ENCODE results near the gene PCNX1. TPM values are rescaled to one million over a fixed set of nuclear protein-coding genes. Genes with fewer than 3 reads are reported as not detected.

Gene PCNX1
- total RNA-seq, 2 experiments from 2014 or later, result 67.8 to 68.9 TPM

GRCh38 chr14:70890826-70891659 lies 16.2 kb upstream of the PCNX1 start:
- CTCF ChIA-PET, result interaction anchor here (1.2 to 5.4 kb wide), 3 partner anchors 12 to 64 kb away, joined by 4 to 57 read pairs (median 7); partner anchors contain the start of gene PCNX1
- Mint-ChIP-seq H3K36me3 (ENCODE audit: low read depth) (peaks cover 3% of the 10 kb centered on the region), H3K27me3 (ENCODE audit: low read depth) (no peaks in the 10 kb centered on the region), H3K9me3 (ENCODE audit: insufficient read depth) (no peaks in the 10 kb centered on the region), H3K4me1 (ENCODE audit: low read depth) (peaks cover 94% of the 10 kb centered on the region), H3K4me3 (no peak overlapping the region), H3K27ac (no peak overlapping the region)
- no peak for ATAC-seq
- POLR2A ChIA-PET, result no interaction called here
- DNase-seq, result no peak

GRCh38 chr14:70891737-70892136 lies 15.5 kb upstream of the PCNX1 start:
- ATAC-seq, result no peak
- Mint-ChIP-seq H3K9me3 (ENCODE audit: insufficient read depth) (peaks cover 5% of the 10 kb centered on the region), H3K27me3 (ENCODE audit: low read depth) (no peaks in the 10 kb centered on the region), H3K27ac (no peak overlapping the region), H3K4me3 (no peak overlapping the region), H3K4me1 (ENCODE audit: low read depth) (peaks cover 93% of the 10 kb centered on the region), H3K36me3 (ENCODE audit: low read depth) (peaks cover 9% of the 10 kb centered on the region)
- DNase-seq, result no peak
- CTCF ChIA-PET, result interaction anchor here (1.3 to 5.4 kb wide), 3 partner anchors 10 to 14 kb away, joined by 4 to 57 read pairs (median 6); partner anchors contain the start of gene PCNX1
- POLR2A ChIA-PET, result no interaction called here

GRCh38 chr14:70893062-70893845 lies 14.0 kb upstream of the PCNX1 start:
- Mint-ChIP-seq H3K4me3 (peak overlapping the region; percentile 44), H3K27ac (peak overlapping the region; percentile 76), H3K4me1 (ENCODE audit: low read depth) (peaks cover 86% of the 10 kb centered on the region), H3K36me3 (ENCODE audit: low read depth) (peaks cover 9% of the 10 kb centered on the region), H3K9me3 (ENCODE audit: insufficient read depth) (peaks cover 5% of the 10 kb centered on the region), H3K27me3 (ENCODE audit: low read depth) (no peaks in the 10 kb centered on the region)
- ChIA-PET CTCF (interaction anchor here (0.8 to 5.4 kb wide), 5 partner anchors 7 to 75 kb away, joined by 3 to 57 read pairs (median 4); partner anchors contain the start of gene PCNX1), POLR2A (interaction anchor here (1.0 to 1.5 kb wide), 2 partner anchors 15 to 21 kb away, joined by 3 to 4 read pairs; no protein-coding TSS in a partner anchor)
- DNase-seq (no peak), ATAC-seq (peak; percentile 17)

- ATAC-seq, result peak; percentile 46
- H3K4me3 Mint-ChIP-seq, result peak overlapping the region; percentile 44
- peaks cover 5% of the 10 kb centered on the region for H3K9me3 Mint-ChIP-seq (ENCODE audit: insufficient read depth)
- peak overlapping the region; percentile 76 for H3K27ac Mint-ChIP-seq
- DNase-seq, result peak; percentile 35
- CTCF ChIA-PET, result interaction anchor here (0.8 to 5.4 kb wide), 4 partner anchors 8 to 76 kb away, joined by 4 to 57 read pairs (median 6); partner anchors contain the start of gene PCNX1
- POLR2A ChIA-PET, result interaction anchor here (0.9 to 1.9 kb wide), 3 partner anchors 12 to 15 kb away, joined by 4 to 8 read pairs (median 4); partner anchors contain the start of gene PCNX1
- H3K27me3 Mint-ChIP-seq (ENCODE audit: low read depth), result no peaks in the 10 kb centered on the region
- peaks cover 9% of the 10 kb centered on the region for H3K36me3 Mint-ChIP-seq (ENCODE audit: low read depth)
- H3K4me1 Mint-ChIP-seq (ENCODE audit: low read depth), result peaks cover 87% of the 10 kb centered on the region
These were observed 13.4 kb upstream of the PCNX1 start for GRCh38 chr14:70893858-70894291.

- Mint-ChIP-seq H3K36me3 (ENCODE audit: low read depth) (peaks cover 9% of the 10 kb centered on the region), H3K9me3 (ENCODE audit: insufficient read depth) (peaks cover 5% of the 10 kb centered on the region), H3K4me1 (ENCODE audit: low read depth) (peaks cover 85% of the 10 kb centered on the region), H3K27ac (peak overlapping the region; percentile 76), H3K4me3 (peak overlapping the region; percentile 7), H3K27me3 (ENCODE audit: low read depth) (no peaks in the 10 kb centered on the region)
- POLR2A ChIA-PET, result interaction anchor here (0.8 to 1.9 kb wide), 6 partner anchors 8 to 249 kb away, joined by 3 to 8 read pairs (median 4); partner anchors contain the start of gene PCNX1
- CTCF ChIA-PET, result interaction anchor here (1.6 to 5.4 kb wide), 2 partner anchors 11 to 77 kb away, joined by 9 to 57 read pairs; partner anchors contain the start of gene PCNX1
- ATAC-seq (peak; percentile 62), DNase-seq (peak; percentile 47)
These were observed 12.4 kb upstream of the PCNX1 start for GRCh38 chr14:70894868-70895267.

GRCh38 chr14:70896317-70896716 lies 10.9 kb upstream of the PCNX1 start:
- H3K27ac Mint-ChIP-seq, result peak overlapping the region; percentile 6
- no peaks in the 10 kb centered on the region for H3K27me3 Mint-ChIP-seq (ENCODE audit: low read depth)
- POLR2A ChIA-PET, result interaction anchor here (1.3 kb wide), 1 partner anchor 9 kb away, joined by 6 read pairs; no protein-coding TSS in a partner anchor
- peaks cover 5% of the 10 kb centered on the region for H3K9me3 Mint-ChIP-seq (ENCODE audit: insufficient read depth)
- ATAC-seq (no peak), DNase-seq (no peak)
- peaks cover 77% of the 10 kb centered on the region for H3K4me1 Mint-ChIP-seq (ENCODE audit: low read depth)
- H3K4me3 Mint-ChIP-seq, result no peak overlapping the region
- peaks cover 9% of the 10 kb centered on the region for H3K36me3 Mint-ChIP-seq (ENCODE audit: low read depth)
- CTCF ChIA-PET, result interaction anchor here (1.0 to 3.8 kb wide), 5 partner anchors 8 to 76 kb away, joined by 3 to 28 read pairs (median 5); partner anchors contain the start of gene PCNX1

GRCh38 chr14:70896981-70897380 lies 10.3 kb upstream of the PCNX1 start:
- Mint-ChIP-seq H3K27me3 (ENCODE audit: low read depth) (no peaks in the 10 kb centered on the region), H3K4me1 (ENCODE audit: low read depth) (peaks cover 76% of the 10 kb centered on the region), H3K27ac (no peak overlapping the region), H3K4me3 (no peak overlapping the region), H3K9me3 (ENCODE audit: insufficient read depth) (peaks cover 5% of the 10 kb centered on the region), H3K36me3 (ENCODE audit: low read depth) (peaks cover 9% of the 10 kb centered on the region)
- CTCF ChIA-PET, result interaction anchor here (1.7 to 3.8 kb wide), 3 partner anchors 10 to 76 kb away, joined by 5 to 28 read pairs (median 9); partner anchors contain the start of gene PCNX1
- ATAC-seq, result no peak
- no peak for DNase-seq
- POLR2A ChIA-PET, result no interaction called here

- no peak overlapping the region for H3K4me3 Mint-ChIP-seq
- ChIA-PET POLR2A (no interaction called here), CTCF (interaction anchor here (1.0 to 3.8 kb wide), 5 partner anchors 10 to 80 kb away, joined by 3 to 28 read pairs (median 6); partner anchors contain the start of gene PCNX1)
- ATAC-seq (no peak), DNase-seq (no peak)
- no peak overlapping the region for H3K27ac Mint-ChIP-seq
- no peaks in the 10 kb centered on the region for H3K27me3 Mint-ChIP-seq (ENCODE audit: low read depth)
- peaks cover 9% of the 10 kb centered on the region for H3K36me3 Mint-ChIP-seq (ENCODE audit: low read depth)
- H3K9me3 Mint-ChIP-seq (ENCODE audit: insufficient read depth), result peaks cover 5% of the 10 kb centered on the region
- peaks cover 76% of the 10 kb centered on the region for H3K4me1 Mint-ChIP-seq (ENCODE audit: low read depth)
These were observed 9.8 kb upstream of the PCNX1 start for GRCh38 chr14:70897464-70897863.

GRCh38 chr14:70898111-70898745 lies 9.0 kb upstream of the PCNX1 start:
- peaks cover 5% of the 10 kb centered on the region for H3K9me3 Mint-ChIP-seq (ENCODE audit: insufficient read depth)
- no peak for DNase-seq
- H3K36me3 Mint-ChIP-seq (ENCODE audit: low read depth), result peaks cover 6% of the 10 kb centered on the region
- H3K27me3 Mint-ChIP-seq (ENCODE audit: low read depth), result no peaks in the 10 kb centered on the region
- H3K4me1 Mint-ChIP-seq (ENCODE audit: low read depth), result peaks cover 72% of the 10 kb centered on the region
- POLR2A ChIA-PET, result no interaction called here
- no peak overlapping the region for H3K4me3 Mint-ChIP-seq
- H3K27ac Mint-ChIP-seq, result no peak overlapping the region
- ATAC-seq, result no peak
- CTCF ChIA-PET, result interaction anchor here (1.0 to 3.8 kb wide), 4 partner anchors 9 to 80 kb away, joined by 3 to 28 read pairs (median 4); partner anchors contain the start of gene PCNX1

GRCh38 chr14:70901269-70901668 lies 6.0 kb upstream of the PCNX1 start:
- H3K4me1 Mint-ChIP-seq (ENCODE audit: low read depth), result peaks cover 57% of the 10 kb centered on the region
- H3K27ac Mint-ChIP-seq, result no peak overlapping the region
- peaks cover 5% of the 10 kb centered on the region for H3K36me3 Mint-ChIP-seq (ENCODE audit: low read depth)
- DNase-seq (no peak), ATAC-seq (no peak)
- POLR2A ChIA-PET, result no interaction called here
- H3K27me3 Mint-ChIP-seq (ENCODE audit: low read depth), result no peaks in the 10 kb centered on the region
- no peak overlapping the region for H3K4me3 Mint-ChIP-seq
- CTCF ChIA-PET, result interaction anchor here (0.9 to 7.4 kb wide), 8 partner anchors 9 to 83 kb away, joined by 3 to 187 read pairs (median 7); no protein-coding TSS in a partner anchor
- peaks cover 4% of the 10 kb centered on the region for H3K9me3 Mint-ChIP-seq (ENCODE audit: insufficient read depth)

- Mint-ChIP-seq H3K27me3 (ENCODE audit: low read depth) (no peaks in the 10 kb centered on the region), H3K4me3 (no peak overlapping the region), H3K9me3 (ENCODE audit: insufficient read depth) (no peaks in the 10 kb centered on the region), H3K27ac (no peak overlapping the region), H3K4me1 (ENCODE audit: low read depth) (peaks cover 58% of the 10 kb centered on the region), H3K36me3 (ENCODE audit: low read depth) (no peaks in the 10 kb centered on the region)
- DNase-seq, result no peak
- no peak for ATAC-seq
- ChIA-PET CTCF (interaction anchor here (1.0 to 7.4 kb wide), 9 partner anchors 10 to 84 kb away, joined by 3 to 187 read pairs (median 8); no protein-coding TSS in a partner anchor), POLR2A (no interaction called here)
These were observed 5.1 kb upstream of the PCNX1 start for GRCh38 chr14:70902184-70902583.

All from activated CD8-positive, alpha-beta T cell treated with anti-CD3 and anti-CD28 coated beads, Interleukin-2, amount 10 ng/mL, durations not matched to agents 7 days and 5 days (primary cell).